GM12865 (cell line): ENCODE measurements around the gene BFSP1.

ENCODE experiments used
- DNase-seq: peaks from one replicate; pipeline ENCODE4 v3.0.0; 2010; ENCODE audit warnings: low read depth
- H3K4me3 ChIP-seq: 2 replicates; pipeline ENCODE4 v1.5.1; 2011; ENCODE audit warnings: mild to moderate bottlenecking, low read depth, low read length, control low read depth
- CTCF ChIP-seq: IDR thresholded peaks from 2 replicates; pipeline ENCODE4 v1.5.1; 2011; ENCODE audit warnings: low read length, control low read depth, low read depth, inconsistent platforms; ENCODE audit not compliant: insufficient read depth; ENCODE audit errors: missing control alignments

BFSP1 gene

GRCh38 chr20:17542993-17543412, 11.8 kb upstream of the BFSP1 start:
- no peak for DNase-seq
- no peak for TF ChIP-seq CTCF
- no peak overlapping the region for H3K4me3 ChIP-seq

- no peak overlapping the region for H3K4me3 ChIP-seq
- TF ChIP-seq CTCF: no peak
- no peak for DNase-seq
Measured at GRCh38 chr20:17542481-17542880, 11.3 kb upstream of the BFSP1 start.

DNA sequence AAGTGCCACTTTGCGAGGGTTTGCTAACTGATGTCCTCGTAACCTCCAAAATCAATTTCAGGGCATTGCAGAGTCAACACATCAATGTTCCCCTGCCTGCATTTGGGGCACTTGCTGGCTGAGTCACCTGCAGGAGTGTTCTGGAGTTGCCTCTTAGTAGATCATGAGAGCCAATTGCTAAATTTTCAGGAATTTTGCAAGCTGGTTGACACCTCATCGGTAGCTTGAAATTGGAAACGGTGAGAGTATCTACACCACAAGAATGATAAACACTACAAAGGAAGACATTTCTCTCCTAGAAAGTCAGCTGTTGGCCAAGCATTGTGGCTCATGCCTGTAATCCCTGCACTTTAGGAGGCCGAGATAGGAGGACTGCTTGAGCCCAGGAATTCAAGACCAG, 10.8 kb upstream of the BFSP1 start:
- no peak for TF ChIP-seq CTCF
- no peak overlapping the region for H3K4me3 ChIP-seq
- DNase-seq: no peak

GRCh38 chr20:17541596-17541995, 10.4 kb upstream of the BFSP1 start:
- no peak for TF ChIP-seq CTCF
- no peak overlapping the region for H3K4me3 ChIP-seq
- no peak for DNase-seq

DNA sequence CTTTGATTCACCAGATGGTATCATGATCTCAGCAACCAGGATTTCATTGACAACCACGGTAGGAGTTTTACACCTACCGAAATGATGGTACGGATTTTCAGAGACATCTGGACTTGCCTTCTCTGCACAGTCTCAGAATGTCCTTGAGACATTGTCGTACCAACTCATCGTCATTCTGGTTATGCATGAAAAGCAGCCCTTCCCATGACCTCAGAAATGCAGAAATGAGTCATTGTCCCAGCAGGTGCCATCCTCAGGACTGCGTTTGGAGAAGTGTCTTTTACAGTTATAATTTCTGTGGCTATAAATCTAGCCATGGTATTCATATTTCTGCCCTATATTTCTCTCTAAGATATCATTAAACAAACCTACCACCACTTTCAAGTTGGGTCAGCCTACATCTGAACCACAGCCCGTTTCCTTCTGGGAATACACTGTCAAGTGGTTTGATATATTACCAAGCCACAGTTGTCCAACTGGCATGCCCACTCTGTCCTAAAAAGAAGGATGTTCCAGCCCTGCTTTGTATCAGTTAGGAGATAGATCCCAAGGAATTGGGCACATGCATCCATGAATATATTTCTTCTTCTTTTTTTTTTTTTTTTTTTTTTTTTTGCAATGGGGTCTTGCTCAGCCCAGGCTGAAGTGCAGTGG, 7.5 kb upstream of the BFSP1 start:
- DNase-seq: peak; percentile 65
- no peak overlapping the region for H3K4me3 ChIP-seq
- TF ChIP-seq CTCF: no peak

- DNase-seq: no peak
- TF ChIP-seq CTCF: no peak
- H3K4me3 ChIP-seq: no peak overlapping the region
Measured at GRCh38 chr20:17537959-17538358, 6.8 kb upstream of the BFSP1 start.

DNA sequence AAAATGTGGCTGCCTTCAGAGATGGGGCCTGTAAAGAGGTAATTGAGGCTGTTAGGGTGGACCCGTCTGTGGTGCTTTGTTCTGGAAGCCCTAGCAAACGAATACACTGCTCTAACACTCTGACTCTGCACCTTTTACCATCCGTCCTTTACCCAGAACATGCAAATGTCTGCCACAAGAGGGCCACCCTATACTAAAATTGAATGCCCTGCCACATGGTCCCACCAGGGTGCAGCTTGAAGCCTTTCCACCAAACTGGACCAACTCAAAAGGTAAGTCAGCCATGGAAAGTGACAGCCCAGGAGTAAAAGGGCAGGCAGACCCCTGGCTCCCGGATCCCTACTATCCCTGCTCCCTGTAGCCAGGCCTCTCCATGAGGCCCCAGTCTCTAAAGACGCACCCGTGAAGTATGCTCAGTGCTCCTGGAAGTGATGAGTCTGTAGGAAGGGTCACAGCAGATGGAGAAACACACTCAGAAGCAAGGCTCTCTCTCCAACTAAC, 5.8 kb upstream of the BFSP1 start:
- no peak overlapping the region for H3K4me3 ChIP-seq
- peak; percentile 81 for DNase-seq
- TF ChIP-seq CTCF: peak; percentile 80
